GM12865 (cell line): ENCODE results near the gene RASA3.

ENCODE experiments used
- DNase-seq: peaks from one replicate; pipeline ENCODE4 v3.0.0; 2010; ENCODE audit warnings: low read depth
- H3K4me3 ChIP-seq: 2 replicates; pipeline ENCODE4 v1.5.1; 2011; ENCODE audit warnings: mild to moderate bottlenecking, low read depth, low read length, control low read depth
- CTCF ChIP-seq: IDR thresholded peaks from 2 replicates; pipeline ENCODE4 v1.5.1; 2011; ENCODE audit warnings: low read length, control low read depth, low read depth, inconsistent platforms; ENCODE audit not compliant: insufficient read depth; ENCODE audit errors: missing control alignments

Gene RASA3

GRCh38 chr13:113977976-113978375 lies 154.4 kb downstream of the RASA3 start:
- no peak for TF ChIP-seq CTCF
- H3K4me3 ChIP-seq = no peak overlapping the region
- no peak for DNase-seq

- DNase-seq = no peak
- H3K4me3 ChIP-seq = no peak overlapping the region
- TF ChIP-seq CTCF = no peak
Observed at GRCh38 chr13:113976711-113977684, 155.4 kb downstream of the RASA3 start.

GRCh38 chr13:113975416-113975815 lies 157.0 kb downstream of the RASA3 start:
- no peak for DNase-seq
- no peak for TF ChIP-seq CTCF
- no peak overlapping the region for H3K4me3 ChIP-seq

GRCh38 chr13:113974304-113975281 lies 157.8 kb downstream of the RASA3 start:
- no peak overlapping the region for H3K4me3 ChIP-seq
- TF ChIP-seq CTCF = no peak
- no peak for DNase-seq

GRCh38 chr13:113973218-113974164 lies 158.9 kb downstream of the RASA3 start, which contains the start of gene C13orf46:
Gene C13orf46, minus strand, starts transcription at chr13:113974076. Its CDS starts 79 bp downstream, at chr13:113973997.
- TF ChIP-seq CTCF = no peak
- no peak within 1 kb of the TSS for H3K4me3 ChIP-seq
- DNase-seq = no peak
